ENCODE data around the gene ANKRD33B. TPM values are rescaled to one million over a fixed set of nuclear protein-coding genes. Genes with fewer than 3 reads are reported as not detected.
"Not testable (repeated sequence)": the region's sequence is repeated elsewhere in the genome, so short reads cannot be mapped to it uniquely, and the experiment has no call there.

The ANKRD33B gene
- total RNA-seq, 1 donor from 2014 or later: 8.1 TPM

DNA sequence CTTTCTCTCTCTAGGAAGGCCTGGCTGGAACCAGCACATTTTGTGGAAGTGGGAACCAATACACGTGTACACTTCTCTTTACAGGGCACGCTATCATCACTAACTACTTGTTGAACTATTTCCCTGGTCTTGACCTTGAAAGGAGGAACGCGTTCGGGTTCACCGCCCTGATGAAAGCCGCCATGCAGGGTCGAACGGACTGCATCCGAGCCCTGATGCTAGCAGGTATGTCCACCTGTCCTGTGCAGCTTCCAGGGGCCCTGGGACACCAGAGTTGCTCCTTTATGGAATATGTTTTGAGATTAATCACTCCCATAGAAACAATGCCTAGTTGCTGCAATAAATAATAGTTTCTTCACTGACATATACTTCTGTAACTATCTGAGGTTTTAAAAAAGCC lies 74.1 kb downstream of the ANKRD33B start:
- DNase-seq: no peak

DNA sequence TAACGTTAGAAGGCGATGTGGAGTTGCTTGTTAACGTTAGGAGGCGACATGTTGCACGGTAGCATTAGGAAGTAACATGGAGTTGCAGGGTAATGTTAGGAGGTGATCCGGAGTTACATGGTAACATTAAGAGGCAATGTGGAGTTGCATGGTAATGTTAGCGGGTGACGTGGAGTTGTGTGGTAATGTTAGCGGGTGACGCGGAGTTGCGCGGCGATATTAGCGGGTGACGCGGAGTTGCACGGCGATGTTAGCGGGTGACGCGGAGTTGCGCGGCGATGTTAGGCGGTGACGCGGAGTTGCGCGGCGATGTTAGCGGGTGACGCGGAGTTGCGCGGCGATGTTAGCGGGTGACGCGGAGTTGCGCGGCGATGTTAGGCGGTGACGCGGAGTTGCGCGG lies 74.9 kb downstream of the ANKRD33B start:
- DNase-seq: not testable (repeated sequence)

GRCh38 chr5:10639846-10640368 lies 76.0 kb downstream of the ANKRD33B start:
- DNase-seq: no peak

DNA sequence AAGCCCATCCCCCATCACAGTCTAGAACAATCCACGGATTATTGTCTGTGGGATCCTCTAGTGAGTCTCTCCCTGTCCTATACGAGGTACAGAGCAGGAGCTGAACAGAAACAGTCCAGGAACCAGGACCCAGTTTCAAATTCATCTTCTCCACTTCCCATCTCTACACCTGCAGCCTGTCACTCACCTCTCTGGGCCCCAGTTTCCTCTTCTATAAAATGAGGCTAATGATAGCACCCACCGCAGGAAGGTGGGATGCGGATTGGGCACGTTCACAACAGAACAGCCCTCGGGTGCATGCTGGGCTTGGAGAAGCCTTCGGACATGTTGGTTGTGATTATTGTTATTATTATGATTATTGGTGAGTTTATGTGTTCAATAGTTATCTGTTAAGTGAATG lies 78.5 kb downstream of the ANKRD33B start:
- DNase-seq: no peak

- DNase-seq: no peak
These were observed 80.3 kb downstream of the ANKRD33B start for GRCh38 chr5:10644192-10644591.

DNA sequence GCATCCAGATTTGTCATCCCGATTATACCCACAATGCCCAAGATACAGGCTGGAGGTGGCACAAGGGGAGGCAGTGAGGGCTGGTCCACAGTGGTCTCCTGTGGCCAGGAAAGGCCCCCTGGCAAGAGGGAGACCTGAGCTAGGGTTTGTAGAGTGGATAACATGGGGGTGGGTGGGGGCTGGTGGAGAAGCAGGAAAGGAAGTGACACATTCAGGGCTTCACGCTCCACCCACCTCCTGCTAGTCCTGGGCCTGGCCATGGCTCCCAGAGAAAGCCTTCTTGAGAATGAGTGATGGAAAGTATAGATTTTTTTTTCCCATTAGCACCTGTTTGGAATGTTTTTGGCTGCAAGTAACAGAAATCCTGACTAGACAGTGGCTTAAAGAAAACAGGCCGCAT lies 81.3 kb downstream of the ANKRD33B start:
- DNase-seq: no peak

- DNase-seq: no peak
These were observed 81.8 kb downstream of the ANKRD33B start for GRCh38 chr5:10645671-10646070.

GRCh38 chr5:10647640-10648039 lies 83.8 kb downstream of the ANKRD33B start:
- no peak for DNase-seq

DNA sequence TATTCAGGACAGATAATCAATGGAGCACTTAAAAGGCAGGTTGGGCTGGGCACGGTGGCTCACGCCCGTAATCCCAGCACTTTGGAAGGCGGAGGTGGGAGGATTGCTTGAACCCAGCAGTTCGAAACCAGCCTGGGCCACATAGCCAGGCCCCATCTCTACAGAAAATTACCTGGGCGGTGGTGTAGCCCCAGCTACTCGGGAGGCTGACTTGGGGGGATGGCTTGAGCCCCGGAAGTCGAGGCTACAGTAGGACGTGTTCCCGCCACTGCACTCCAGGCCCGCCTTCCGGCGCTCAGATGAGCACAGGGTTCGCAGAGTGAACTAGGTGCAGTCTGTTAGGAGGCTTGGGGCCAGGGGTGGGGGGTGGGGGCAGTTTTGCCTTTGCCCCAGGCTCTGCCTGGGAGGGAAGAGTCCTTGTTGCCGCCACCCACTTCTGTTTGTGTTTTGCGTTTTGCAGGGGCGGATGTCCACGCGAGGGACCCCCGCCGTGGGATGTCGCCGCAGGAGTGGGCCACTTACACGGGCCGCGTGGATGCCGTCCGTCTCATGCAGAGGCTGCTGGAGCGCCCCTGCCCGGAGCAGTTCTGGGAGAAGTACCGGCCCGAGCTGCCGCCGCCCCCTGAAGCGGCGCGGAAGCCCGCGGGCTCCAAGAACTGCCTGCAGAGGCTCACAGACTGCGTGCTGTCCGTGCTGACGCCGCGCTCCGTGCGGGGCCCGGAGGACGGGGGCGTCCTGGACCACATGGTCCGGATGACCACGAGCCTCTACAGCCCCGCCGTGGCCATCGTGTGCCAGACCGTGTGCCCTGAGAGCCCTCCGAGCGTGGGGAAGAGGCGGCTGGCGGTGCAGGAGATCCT lies 85.2 kb downstream of the ANKRD33B start:
- no peak for DNase-seq

DNA sequence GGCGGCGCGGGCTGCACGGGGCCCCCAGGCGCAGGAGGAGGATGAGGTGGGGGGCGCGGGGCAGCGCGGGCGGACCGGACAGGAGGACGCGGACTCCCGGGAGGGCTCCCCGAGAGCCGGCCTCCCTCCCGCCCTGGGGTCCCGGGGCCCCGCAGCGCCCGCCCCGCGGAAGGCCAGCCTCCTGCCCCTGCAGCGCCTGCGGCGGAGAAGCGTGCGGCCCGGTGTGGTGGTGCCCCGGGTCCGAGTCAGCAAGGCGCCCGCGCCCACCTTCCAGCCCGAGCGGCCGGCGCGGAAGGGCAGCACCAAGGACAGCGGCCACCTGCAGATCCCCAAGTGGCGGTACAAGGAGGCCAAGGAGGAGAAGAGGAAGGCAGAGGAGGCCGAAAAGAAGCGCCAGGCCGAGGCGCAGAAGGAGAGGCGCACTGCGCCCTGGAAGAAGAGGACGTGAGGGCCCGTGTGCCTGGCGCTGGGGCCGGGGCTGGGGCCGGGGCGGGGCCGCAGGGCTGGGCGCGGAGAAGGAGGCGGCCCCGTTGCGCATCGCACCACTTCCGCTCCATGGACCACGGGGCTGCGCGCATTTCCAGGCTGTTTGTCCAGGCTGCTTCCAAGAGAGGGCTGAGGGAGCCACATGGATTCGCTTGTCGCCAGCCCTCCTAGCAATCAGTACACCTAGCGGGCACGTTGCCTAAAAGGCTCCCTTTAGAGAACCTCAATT lies 86.0 kb downstream of the ANKRD33B start:
- peak; percentile 64 for DNase-seq

- no peak for DNase-seq
These were observed 88.3 kb downstream of the ANKRD33B start for GRCh38 chr5:10652151-10652550.

DNA sequence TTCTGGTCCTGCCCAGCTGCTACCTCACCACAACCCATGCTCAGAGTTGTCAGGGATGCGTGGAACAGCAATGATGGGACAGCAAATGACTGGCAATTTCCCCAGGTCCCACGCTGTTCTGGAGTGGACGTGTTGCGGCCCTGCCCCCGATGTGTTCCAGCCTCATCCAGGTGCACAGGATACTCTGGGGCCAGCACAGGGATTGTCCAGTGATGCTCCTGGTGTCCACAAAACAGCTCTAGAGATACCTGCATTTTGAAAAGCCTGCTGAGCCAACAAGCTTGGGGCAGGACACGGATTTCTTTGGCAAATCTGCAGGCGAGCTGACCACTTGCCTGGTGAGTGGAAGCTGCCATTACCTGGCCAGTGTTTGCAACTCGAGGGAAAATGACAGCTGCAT lies 88.7 kb downstream of the ANKRD33B start:
- no peak for DNase-seq

DNA sequence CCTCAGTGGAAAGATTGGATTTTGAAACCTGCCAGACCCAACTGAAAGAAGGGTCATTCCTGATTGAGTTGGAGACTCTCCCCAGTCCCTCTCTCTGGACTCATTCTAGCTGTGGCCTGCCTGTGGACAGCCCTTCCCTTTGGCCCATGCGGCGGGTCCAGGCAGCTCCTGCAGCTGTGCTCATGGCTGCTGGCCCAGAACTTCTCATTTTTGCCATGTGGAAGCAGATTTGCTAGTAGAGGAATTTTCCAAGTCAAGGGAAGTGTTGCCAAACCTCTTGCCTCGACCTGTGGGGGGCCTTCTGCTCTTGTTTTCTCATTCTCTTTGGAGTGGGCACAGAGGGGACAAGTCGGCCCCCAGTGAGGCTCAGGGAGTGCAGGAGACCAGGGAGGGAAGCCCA lies 89.2 kb downstream of the ANKRD33B start:
- peak; percentile 63 for DNase-seq

DNA sequence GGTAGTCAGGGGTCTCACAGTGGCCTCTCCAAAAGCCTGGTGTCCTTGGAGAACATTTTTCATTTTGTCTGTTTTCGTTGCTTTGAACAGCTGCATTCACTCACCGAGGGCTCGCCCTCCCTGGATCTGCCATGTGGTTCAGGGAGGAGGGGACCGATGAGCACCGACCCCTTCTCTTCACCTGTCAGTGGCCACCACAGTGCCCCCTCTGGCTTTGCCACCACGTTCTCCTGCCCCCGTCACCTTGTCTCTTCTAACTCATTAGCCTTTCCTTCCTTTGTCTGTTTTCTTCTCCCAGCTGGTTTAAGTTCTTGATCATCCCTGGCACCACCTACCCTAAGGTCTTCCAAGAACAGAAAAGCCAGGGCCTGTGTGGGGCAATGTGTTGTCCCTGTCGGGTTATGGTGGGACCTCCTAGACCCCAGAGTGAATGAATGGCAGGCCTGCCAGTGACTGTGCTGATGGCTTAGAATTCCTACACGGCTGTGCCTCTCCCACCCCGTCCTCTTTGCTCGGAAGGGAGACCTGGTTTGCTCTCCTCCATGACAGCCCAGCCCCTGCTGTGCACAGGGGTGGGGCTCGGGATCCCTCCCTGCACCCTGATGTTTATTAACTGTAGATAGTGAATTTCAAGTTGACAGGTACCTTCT lies 90.0 kb downstream of the ANKRD33B start:
- no peak for DNase-seq

DNA sequence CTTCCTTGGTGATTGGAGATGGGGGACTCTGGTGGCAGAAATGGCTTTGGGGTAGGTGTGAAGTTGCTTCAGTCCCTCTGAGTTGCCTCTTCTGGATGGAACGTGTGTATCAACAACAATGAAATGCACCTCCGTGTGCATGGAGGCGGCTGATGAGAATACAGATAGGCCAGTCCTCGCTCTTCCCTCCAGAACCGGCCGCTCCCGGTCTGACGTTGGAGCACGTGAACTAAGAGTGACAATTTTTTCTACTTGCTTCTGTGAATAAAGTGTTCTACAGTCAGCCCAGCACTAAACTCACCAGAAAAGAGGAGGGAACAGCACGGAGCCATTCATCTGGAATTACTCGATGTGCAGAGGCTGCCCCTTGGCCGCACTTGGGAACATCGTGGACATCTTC lies 90.7 kb downstream of the ANKRD33B start:
- no peak for DNase-seq

DNA sequence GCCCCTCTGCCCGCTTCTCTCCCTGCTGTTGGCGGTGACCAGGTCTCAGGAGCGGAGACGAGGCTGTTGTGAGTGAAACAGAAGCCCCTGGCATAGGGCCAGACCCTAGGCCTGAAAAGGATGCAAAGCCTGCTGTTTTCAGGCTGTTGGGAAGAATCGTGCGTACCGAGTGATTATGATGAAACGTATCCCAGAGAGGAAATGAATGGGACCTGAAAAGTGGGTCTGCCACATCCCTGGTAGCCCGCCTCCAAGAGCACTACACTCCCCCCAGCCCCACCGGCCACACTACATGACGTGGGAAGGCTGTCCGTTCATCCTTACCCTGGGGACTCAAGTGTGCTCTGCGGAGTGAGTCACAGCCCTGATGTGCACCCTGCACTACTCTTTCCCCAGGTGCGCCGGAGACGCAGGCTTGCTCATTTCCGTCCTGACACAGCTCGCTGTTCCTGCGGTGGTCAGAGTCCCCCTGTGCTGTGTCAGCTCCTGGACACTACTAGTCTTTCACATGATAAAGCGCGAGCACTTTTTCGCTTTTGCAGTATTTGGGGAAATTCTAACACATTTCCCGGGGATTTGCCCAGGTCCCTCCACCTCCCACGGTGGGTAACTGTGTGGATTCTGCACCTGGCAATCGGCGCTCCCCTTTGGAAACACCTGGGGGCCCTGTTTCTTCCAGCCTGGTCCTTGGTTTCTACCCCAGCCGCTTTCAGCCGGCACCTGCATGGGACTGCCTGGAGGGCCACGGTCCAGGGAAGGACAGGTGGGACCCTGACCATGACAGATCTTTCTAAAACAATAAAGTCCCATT lies 91.5 kb downstream of the ANKRD33B start:
- DNase-seq: peak; percentile 43

DNA sequence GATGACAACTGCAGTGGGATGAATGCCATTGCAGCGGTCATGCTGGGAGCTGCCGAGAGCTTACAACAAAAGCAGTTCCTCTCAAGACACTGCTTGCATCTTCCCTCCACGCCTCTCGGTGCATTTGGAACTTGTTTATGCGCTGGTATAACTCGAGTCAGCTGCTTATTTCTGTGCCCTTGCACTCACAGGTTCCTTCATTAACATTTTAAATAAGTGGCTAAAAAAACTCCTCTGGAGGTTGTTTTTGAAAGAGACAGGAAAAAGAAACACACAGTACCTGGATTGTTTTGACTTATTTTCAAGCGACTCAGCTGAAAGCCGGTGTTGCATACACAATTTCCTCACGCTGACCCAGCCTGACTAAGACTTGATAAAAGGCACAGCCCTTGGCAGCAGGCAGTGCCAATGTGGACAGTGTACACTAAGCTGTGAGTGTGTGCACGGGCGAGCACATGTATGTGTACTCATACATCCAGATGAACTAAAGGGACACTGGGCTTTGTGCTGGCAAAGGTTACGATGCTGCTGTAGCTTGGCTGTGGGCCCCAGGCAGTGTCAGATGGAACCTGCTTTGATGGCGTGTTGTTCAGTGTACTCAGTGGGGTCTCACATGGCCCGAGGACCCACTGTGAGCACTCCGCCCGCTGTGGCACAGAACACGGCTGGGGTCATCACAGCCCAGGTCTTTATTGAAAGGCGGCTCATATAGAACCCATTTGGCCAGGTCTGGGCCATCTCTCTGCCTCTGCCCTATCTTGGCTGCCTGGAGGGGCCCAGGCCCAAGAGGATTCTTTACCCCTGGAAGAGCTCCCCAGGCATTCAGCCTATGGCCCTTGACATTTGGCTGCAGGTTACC lies 92.3 kb downstream of the ANKRD33B start:
- DNase-seq: peak; percentile 32

DNA sequence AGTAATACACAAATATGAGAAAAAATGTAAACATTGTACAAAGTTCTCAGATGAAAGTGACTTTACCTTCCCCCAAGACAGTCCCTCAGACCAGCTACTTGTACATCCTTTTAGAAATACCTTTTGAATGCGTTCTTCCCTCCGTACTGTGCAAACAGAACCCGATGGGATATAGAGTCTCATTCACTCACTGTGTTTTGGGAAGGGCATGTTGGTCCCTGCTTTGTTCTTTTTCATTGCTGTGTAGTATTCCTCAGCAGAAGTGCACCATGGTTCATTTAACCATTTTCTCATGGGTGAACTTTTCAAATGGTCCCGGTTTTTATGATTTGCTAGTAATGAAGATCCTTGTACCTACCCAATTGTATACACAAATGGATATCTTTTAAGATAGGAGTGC lies 94.4 kb downstream of the ANKRD33B start:
- no peak for DNase-seq

- DNase-seq: no peak
These were observed 96.3 kb downstream of the ANKRD33B start for GRCh38 chr5:10660135-10660534.

DNA sequence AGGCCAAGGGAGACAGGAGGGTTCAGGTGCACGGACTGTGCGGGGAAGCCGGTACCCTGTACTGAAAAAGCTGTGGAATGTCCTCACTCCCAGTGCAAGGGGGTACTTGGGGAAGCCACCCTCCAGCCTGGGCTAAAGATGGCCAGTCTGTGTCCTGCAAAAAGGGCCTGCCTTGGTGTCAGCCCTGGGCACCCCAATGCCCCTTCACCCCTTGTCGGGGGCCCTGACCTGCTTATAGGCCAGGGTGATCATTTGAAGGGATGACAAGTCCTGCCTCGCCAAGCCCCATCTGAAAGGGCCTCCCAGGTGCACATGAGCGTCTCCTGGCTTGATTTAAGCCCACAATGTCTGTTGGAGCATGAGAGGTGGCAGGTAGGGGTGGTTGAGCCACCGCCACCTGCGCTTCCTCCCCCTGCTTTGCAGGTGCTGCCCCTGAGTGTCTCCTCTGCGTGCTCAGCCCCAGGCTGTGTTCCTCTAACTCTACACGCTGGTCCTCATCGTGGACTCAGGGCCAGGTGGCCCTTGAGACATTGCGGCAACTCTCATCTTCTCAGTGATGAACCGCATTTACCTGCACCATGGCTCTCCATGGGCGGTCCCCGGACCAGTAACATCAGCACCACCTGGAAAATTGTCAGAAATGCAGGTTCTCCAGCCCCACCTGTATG lies 97.0 kb downstream of the ANKRD33B start:
- no peak for DNase-seq

Measured in tongue (tissue), 2 donors.